HFF-Myc (cell line): ENCODE results near the gene CACNA1C.

Source experiments
- DNase-seq: peaks from one replicate; pipeline ENCODE4 v3.0.0-alpha.2; 2011; ENCODE audit warnings: low read depth; ENCODE audit errors: extremely low read depth
- H3K4me3 ChIP-seq: replicated peaks from 2 replicates; pipeline ENCODE4 v1.5.1; 2011; ENCODE audit warnings: low read depth, mild to moderate bottlenecking, control low read depth, low read length
- TF ChIP-seq, protein P1 (sequence below): IDR thresholded peaks from 2 replicates; pipeline ENCODE4 v1.5.1; 2012; ENCODE audit warnings: mild to moderate bottlenecking, low read depth, low read length, control low read depth; ENCODE audit errors: missing control alignments

CACNA1C gene

DNA sequence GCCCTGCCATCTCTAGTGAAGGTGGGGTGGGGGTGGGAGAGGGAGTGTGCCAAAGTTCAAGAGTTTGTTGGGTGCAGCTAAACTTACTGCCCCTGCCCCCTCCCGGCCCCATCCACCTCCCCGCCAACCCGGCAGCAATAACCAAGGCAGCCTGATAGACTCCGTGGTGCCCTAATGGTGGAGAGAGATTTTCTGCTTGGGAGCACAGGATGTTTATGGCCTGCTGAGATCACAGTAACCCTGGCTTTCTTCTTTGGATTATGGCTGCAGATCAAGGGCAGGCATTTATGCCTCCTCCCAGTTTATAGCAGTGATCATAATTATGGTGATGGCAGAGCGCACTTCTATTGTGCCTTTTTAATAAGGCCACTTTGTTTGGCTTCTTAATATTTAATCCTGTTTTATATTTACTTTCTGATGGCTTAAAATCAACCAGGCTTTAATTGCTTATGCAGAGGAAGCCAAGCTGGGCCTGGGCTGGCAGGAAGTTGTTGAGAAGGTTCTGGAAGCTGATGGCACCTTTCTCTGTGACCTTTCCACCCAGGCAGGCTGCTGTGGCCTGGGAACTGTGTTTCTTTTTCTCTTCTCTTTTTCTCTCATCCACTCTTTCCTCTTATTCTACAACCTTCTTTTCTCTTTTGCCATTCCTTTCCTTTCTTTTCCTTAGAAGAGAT is 485.2 kb downstream of the CACNA1C start:
- H3K4me3 ChIP-seq = no peak overlapping the region
- no peak for DNase-seq
- TF ChIP-seq, protein P1, sequence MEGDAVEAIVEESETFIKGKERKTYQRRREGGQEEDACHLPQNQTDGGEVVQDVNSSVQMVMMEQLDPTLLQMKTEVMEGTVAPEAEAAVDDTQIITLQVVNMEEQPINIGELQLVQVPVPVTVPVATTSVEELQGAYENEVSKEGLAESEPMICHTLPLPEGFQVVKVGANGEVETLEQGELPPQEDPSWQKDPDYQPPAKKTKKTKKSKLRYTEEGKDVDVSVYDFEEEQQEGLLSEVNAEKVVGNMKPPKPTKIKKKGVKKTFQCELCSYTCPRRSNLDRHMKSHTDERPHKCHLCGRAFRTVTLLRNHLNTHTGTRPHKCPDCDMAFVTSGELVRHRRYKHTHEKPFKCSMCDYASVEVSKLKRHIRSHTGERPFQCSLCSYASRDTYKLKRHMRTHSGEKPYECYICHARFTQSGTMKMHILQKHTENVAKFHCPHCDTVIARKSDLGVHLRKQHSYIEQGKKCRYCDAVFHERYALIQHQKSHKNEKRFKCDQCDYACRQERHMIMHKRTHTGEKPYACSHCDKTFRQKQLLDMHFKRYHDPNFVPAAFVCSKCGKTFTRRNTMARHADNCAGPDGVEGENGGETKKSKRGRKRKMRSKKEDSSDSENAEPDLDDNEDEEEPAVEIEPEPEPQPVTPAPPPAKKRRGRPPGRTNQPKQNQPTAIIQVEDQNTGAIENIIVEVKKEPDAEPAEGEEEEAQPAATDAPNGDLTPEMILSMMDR = no peak

DNA sequence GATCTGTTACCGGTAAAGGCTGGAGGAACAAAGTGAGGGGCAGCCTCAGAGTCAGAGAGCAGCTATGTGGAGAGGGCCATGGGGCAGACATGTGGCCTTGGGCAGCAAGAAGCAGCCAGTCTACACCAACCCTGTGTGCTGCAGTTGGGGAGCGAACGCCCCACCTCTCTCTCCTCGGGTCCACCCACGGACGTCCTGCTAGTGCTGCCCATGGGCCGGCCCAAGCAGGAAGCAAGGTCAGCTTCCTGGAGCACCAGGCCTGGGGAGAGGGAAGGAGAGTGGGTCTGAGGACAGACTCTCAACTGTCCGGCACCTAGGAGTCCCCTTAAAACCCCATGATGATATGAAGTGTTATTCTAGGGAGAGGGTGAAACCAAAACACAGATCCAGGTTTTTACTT is 487.2 kb downstream of the CACNA1C start:
- TF ChIP-seq, protein P1 = no peak
- no peak for DNase-seq
- H3K4me3 ChIP-seq = no peak overlapping the region

DNA sequence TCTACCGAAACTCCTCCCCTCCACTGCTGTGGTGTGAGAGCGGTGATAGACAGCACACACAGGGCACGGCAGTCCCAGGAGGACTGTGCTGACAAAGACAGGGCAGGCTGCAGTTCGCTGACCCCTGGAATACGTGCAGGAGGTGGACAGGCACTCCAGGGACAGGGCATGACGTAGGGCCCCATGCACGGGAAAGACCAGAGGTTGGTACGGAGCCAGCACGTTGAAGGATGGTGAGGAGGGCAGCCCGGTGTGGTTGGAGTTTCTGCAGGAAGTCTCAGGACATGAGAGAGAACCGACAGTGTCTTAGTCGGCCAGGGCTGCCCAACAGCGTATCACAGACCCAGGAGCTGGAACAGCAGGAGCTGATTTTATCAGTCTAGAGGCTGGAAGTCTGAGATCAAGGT is 487.8 kb downstream of the CACNA1C start:
- no peak for DNase-seq
- H3K4me3 ChIP-seq = no peak overlapping the region
- TF ChIP-seq, protein P1 = no peak

DNA sequence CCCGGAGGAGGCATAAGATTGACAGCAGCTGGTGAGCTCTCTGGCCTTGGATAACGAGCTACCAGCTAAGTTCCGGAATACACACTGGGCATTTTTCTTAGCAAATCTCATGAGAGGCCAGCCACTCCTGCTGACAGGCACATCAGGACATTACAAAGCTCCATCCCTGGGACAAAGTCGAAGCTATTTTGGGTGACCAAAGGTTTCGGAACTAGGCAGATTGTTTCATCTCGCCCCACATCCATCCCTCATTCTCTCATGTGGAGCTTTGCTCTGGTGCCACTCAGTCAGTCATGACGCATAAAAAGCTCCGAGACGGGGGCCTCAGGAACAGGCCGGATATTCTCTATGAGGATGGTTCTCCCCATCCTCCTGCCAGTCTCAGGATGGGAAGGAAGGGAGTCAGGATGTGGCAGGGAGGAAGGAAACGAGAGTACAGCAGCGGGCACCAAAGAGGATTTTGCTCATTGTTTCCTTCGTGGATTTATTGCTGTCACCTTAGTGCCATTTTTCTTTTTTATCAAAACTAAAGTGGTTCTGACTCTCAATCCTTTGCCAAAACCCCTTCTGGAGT is 488.9 kb downstream of the CACNA1C start:
- no peak for DNase-seq
- no peak overlapping the region for H3K4me3 ChIP-seq
- TF ChIP-seq, protein P1 = no peak

DNA sequence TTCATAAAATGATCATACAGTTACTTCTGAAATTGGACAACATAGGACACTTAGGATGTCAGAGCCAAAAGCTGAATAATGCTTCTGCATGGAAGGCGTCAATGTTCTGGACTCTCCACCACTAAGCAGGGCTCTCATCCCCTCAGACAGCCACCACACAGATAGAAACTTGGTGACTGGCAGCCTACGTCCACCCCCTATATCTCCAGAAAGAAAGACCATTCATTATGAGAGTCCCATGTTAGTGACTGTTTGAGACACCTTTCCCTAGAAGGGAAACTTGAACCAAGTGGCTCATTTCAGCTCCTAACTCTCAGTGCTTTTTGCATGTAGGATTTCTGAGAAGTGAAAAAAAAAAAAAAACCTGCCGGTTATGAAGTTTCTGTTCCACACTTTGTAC is 491.0 kb downstream of the CACNA1C start:
- no peak for DNase-seq
- no peak overlapping the region for H3K4me3 ChIP-seq
- TF ChIP-seq, protein P1 = no peak

DNA sequence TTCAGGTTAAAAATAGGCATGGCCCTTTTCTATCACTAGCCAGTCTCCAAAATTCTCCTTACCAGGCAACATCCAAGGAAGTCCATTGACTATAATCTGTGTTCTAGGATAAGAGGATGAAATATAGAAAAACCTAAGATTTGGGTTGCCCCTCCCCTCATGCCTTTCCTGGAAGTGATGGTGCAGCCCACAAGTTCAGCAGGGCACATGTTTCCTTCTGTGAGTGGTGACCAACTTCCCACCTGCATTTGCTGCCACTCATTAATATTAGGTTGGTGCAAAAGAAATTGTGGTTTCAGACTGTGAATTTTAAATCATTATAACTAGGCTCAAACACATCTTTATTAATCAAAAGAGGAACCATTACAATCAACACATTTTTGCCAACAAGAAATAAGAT is 491.4 kb downstream of the CACNA1C start:
- TF ChIP-seq, protein P1 = no peak
- no peak overlapping the region for H3K4me3 ChIP-seq
- no peak for DNase-seq
